IPS-NIHi7 (cell line): ENCODE results near the gene ADH1C.
"Not testable (repeated sequence)": the region's sequence is repeated elsewhere in the genome, so short reads cannot be mapped to it uniquely, and the experiment has no call there.

Experiments used
- DNase-seq: peaks from one replicate; pipeline ENCODE4 v3.0.0; 2012; ENCODE audit warnings: mixed read lengths; ENCODE audit errors: extremely low spot score

ADH1C gene

GRCh38 chr4:99352602-99353537, at the start of gene ADH1C:
TSS of gene ADH1C (minus strand) at chr4:99352746. CDS start at chr4:99352675, 71 bp downstream.
- DNase-seq, result no peak

- no peak for DNase-seq
Measured at GRCh38 chr4:99400831-99401230, 48.3 kb upstream of the ADH1C start.

- no peak for DNase-seq
Measured at GRCh38 chr4:99399017-99399416, 46.5 kb upstream of the ADH1C start.

DNA sequence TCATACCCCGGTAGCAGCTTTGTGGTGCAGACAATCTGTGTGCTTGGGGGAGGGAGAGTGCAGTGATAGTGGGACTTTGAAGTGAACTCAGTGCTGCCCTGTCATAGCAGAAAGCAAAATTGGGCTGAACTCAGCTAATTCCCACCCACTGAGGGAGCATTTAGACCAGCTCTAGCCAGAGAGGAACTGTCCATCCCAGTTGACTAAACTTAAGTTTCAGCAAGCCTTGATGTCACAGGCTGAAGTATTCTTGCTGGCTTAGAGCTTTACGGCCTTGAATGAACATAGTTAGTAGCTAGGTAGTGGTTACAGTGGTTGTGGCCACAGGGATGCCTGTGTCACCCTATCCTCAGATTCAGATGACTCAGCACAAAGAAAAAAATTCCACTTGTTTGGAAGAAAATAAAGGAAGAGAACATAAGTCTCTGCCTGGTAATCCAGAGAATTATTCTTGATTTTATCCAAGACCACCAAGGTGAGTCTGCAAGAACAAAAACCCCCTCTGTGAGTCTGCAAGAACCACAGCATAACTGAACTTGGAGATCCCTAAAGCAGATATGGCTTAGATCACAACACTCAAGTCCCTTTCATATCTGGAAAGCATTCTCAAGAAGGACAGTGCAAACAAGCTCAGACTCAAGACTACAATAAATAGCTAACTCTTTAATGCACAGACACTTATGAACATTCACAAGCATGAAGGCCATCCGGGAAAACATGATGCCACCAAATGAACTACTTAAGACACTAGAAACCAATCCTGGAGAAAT, 43.2 kb upstream of the ADH1C start:
- DNase-seq, result no peak

GRCh38 chr4:99394896-99395295, 42.4 kb upstream of the ADH1C start:
- no peak for DNase-seq

- DNase-seq, result no peak
Measured at GRCh38 chr4:99390055-99390454, 37.5 kb upstream of the ADH1C start.

GRCh38 chr4:99389606-99390005, 37.1 kb upstream of the ADH1C start:
- DNase-seq, result no peak

DNA sequence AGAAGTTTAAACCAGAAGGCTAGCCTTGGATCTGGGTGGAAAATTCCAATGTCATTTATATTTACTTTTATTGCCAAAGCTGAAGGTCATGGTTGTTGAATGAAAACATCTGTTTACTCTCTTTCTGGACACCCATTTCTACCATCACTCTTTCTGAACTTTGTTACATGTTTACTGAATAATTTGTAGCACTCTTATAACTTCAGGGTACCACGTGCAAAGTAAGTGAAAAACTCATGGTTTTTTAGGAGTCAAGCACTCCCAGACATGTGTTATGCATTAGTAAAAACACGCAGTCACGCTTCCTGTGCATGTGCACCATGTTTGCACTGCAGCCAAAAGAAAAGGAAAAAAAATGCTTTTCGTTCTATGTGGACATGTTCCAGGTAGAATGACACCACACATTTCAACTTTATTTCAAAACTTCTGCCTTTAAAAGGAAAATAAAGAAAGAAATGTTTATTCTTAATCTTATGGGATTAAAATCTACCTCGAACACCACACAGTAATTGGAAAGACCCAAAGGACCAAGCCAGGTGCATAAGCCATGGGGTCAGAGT, 31.4 kb upstream of the ADH1C start:
- no peak for DNase-seq

DNA sequence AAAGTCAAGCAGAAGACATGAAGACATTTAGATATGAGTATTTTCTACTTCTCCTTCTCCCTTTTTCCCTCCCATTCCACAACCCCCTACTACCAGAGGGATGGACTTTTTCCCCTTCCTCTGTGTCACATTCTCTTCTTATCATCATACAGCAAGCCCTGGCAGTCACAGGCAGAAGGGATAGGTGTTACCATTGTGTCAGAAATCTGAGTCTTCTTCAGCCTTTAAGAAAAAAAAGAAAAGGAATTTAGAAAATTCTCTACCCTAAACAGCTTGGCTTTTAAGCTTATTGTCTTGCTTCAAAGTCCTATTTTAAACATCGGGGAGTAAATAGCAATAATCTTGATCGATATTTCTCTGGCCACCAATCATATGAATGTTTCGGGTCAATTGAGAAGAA, 30.9 kb upstream of the ADH1C start:
- no peak for DNase-seq

DNA sequence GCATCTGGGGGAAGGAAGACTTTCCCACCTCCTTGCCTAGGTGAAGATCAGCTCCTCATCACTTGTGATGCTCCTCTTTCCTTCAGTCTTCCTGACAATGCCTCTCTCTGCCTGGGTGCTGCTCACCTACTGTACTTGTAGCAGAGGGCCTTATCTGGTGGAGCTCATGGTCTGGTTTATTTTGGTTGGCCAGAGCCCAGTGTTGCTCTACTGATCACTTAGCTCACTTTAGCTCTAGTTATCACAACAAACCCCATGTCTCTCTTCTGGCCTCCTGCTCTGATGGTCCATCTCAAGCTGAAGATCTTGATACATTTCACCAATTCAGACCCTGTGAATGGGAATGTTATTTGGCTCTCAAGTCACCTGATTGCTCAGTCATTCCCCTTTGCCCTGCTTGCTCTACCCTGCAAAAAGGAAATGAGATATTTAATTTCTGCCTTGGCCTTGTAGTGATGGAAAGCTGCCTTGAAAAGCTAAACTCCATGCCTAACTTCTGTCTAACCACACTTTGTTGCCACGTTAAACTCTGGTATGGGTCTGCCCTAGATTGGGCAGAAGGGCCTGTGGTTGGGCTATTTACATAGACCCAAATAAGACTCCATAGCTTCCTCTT, 30.3 kb upstream of the ADH1C start:
- DNase-seq, result no peak

GRCh38 chr4:99381588-99382175, 29.1 kb upstream of the ADH1C start:
- no peak for DNase-seq

DNA sequence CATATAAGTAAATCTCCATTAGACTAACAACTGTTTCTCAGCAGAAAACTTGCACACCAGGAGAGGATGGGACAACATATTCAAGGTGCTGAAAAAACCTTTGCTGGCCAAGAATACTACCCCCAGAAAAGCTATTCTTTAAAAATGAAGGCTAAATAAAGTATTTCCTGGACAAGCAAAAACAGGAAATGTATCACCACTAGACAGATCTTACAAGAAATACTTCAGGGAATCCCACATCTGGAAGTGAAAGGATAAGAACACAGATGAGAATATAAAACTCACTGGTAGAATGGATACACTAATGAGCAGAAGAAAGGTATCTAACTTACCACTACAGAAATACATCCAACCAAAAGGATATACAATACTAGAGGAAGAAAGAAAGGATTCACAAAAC, 27.0 kb upstream of the ADH1C start:
- DNase-seq, result no peak

DNA sequence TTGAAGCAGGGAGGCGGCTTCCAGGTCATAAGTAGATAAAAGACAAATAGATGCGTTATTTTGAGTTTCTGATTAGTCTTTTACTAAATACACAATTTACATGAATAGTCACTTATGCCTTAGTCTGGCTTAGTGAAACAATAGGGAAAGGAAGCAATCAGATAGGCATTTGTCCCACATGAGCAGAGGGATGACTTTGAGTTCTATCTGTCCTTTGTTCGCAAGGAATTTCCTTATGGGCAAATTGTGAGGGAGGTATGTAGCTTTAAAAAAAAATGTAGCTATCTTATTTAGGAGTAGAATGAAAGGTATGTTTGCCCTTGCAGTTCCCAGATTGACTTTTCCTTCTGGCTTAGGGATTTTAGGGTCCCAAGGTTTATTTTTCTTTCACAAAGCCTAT, 26.3 kb upstream of the ADH1C start:
- no peak for DNase-seq

DNA sequence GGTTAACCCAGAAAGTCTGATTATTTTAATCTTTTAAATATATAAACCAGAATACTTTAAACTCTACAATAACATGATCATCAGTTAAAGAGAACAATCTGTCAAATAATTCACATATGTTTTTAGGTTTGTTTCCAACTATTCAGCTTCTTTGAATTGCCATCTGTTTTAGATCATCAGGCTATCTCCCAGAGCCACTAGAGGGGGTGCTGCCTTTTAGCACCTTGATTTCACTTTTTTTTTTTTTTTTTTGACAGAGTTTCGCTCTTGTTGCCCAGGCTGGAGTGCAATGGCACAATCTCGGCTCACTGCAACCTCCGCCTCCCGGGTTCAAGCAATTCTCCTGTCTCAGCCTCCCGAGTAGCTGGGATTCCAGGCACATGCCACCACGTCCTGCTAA, 24.8 kb upstream of the ADH1C start:
- DNase-seq, result peak; percentile 29

- not testable (repeated sequence) for DNase-seq
Measured at GRCh38 chr4:99372464-99372863, 19.9 kb upstream of the ADH1C start.

- not testable (repeated sequence) for DNase-seq
Measured at GRCh38 chr4:99367817-99368216, 15.3 kb upstream of the ADH1C start.

DNA sequence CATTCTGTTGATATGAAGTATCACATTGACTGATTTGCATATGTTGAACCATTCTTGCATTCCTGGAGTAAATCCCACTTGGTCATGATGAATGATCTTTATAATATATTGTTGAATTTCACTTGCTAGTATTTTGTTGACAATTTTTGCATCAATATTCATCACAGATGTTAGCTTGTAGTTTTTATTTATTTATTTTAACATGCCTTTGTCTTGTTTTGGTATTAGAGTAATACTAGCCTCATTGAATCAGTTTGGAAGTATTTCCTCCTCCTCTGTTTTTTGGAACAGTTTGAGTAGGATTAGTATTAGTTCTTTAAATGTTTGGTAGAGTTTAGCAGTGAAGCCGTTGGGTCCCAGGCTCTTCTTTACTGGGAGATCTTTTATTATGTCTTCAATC, 13.9 kb upstream of the ADH1C start:
- DNase-seq, result no peak

GRCh38 chr4:99362768-99363167, 10.2 kb upstream of the ADH1C start:
- no peak for DNase-seq

DNA sequence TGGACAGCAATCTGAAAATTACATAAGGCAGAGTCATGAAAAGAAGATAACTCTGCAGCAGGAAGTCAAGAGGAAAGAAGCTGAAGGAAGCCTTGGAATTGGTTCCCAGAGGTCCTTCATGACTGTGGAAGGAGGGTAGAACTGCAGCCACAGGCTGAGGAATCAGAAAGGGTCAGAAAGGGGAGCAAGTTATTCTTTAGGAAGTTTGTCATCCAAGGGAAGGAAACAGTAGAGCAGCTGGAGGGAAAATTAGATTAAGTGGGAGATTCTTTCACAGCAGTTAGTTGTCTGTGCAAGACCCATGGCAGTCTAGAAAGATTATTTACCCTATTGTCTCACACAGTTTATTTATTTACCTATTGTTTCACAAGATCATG, 9.3 kb upstream of the ADH1C start:
- no peak for DNase-seq

DNA sequence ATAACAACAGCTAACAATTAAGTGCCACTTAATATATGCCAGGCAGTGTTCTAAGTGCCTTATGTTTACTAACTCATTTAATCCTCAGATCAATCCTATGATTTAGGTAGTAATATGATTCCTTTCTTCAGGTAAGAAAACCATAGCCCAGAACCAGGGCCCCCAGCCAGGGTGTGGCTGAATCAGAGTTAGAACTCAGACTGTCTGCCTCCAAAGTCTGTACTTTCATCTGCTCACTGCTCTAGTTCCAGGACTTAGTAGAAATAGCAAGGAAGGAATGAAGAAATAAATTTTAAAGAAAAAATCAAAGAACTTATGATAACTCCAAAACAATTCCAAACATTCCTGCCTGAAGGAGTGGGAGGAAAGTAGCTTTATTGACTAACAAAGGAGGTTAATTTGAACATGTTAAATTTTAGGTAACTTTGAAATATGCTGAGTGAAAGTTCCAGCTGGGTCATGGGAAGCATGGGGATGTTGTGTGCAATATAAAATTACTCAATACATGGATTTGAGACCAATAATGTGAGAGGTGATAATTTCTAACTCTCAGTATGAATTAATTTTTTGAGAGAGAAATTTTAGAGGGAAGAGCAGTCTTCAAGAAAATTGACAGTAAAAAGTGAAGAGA, 8.8 kb upstream of the ADH1C start:
- no peak for DNase-seq

GRCh38 chr4:99359480-99360204, 7.1 kb upstream of the ADH1C start:
- DNase-seq, result no peak
